Vein endothelial cell (primary cell): ENCODE results near the gene COL4A1. TPM values are rescaled to one million over a fixed set of nuclear protein-coding genes. Genes with fewer than 3 reads are reported as not detected.

Experiments
- small RNA-seq: library from RNA; depleted of rRNA; stranded (forward); fragments of <200 nt; gene quantifications from one replicate; pipeline ENCODE3, GENCODE V24; 2012
- total RNA-seq: library from RNA; depleted of rRNA; stranded (reverse); fragments of >200 nt; gene quantifications from 2 replicates; pipeline ENCODE4 v1.2.3, GENCODE V29; 2012

The COL4A1 gene
- total RNA-seq: 997 and 1,365 TPM in 2 replicates

GRCh38 chr13:110306960-110307766, at the start of gene COL4A1, which contains the start of gene COL4A2:
Gene COL4A1 (minus strand): TSS chr13:110307157. CDS start chr13:110307027, 130 bp downstream.
Gene COL4A2 (plus strand): TSS chr13:110307284. CDS start chr13:110307904, 620 bp downstream.

Small RNA genes within 50 kb of the gene (small RNA-seq; reads per million reads assigned to genes)
- not detected for gene MIR8073

Other genes starting within 250 kb of the COL4A1 start
- 493 and 774 TPM in 2 replicates for gene COL4A2, start 127 bp upstream of the COL4A1 start, total RNA-seq